Upper lobe of left lung (tissue), 6 donors: ENCODE measurements around the gene RPL37A. TPM values are rescaled to one million over a fixed set of nuclear protein-coding genes. Genes with fewer than 3 reads are reported as not detected.

Experiments used
- ATAC-seq, 2 donors: fragments of 200-7000 bp; cut with Tn5 transposase; one replicate each; pipeline ENCODE4 v1.9.1; 2022; ENCODE audit warnings: mild to moderate bottlenecking in 2 of 2, moderate library complexity in 2 of 2; ENCODE audit not compliant: low FRiP score in 2 of 2
- DNase-seq, 2 donors: peaks; one replicate each; pipeline ENCODE4 v3.0.0-alpha.2; 2019 to 2020
- H3K27ac ChIP-seq, 4 donors: fragments of 200-600 bp; sonication (generic); one replicate each; pipeline ENCODE4 v1.5.1; 2016 to 2019
- H3K27me3 ChIP-seq, 4 donors: fragments of 200-600 bp; sonication (generic); one replicate each; pipeline ENCODE4 v1.5.1; 2017 to 2019
- H3K36me3 ChIP-seq, 4 donors: fragments of 200-600 bp; sonication (generic); one replicate each; pipeline ENCODE4 v1.5.1; 2016 to 2019
- H3K4me1 ChIP-seq, 4 donors: fragments of 200-600 bp; sonication (generic); one replicate each; pipeline ENCODE4 v1.5.1; 2018 to 2019
- H3K4me3 ChIP-seq, 4 donors: fragments of 200-600 bp; sonication (generic); one replicate each; pipeline ENCODE4 v1.5.1; 2017 to 2019; ENCODE audit warnings: mild to moderate bottlenecking in 2 of 4, moderate library complexity in 1 of 4
- H3K9me3 ChIP-seq, 4 donors: fragments of 200-600 bp; sonication (generic); one replicate each; pipeline ENCODE4 v1.5.1; 2018 to 2019
- EP300 ChIP-seq, 4 donors: sonication (generic); formaldehyde crosslinking; IDR thresholded peaks; one replicate each; pipeline ENCODE4 v1.5.1; 2017; ENCODE audit warnings: antibody characterized with exemption in 4 of 4, control low read depth in 2 of 4
- POLR2A ChIP-seq, 4 donors: fragments of 450-650 bp; IDR thresholded peaks; one replicate each; pipeline ENCODE4 v1.5.1; 2016 to 2017; ENCODE audit warnings: antibody characterized with exemption in 4 of 4, mild to moderate bottlenecking in 2 of 4
- POLR2AphosphoS5 ChIP-seq, 2 donors: sonication (generic); formaldehyde crosslinking; IDR thresholded peaks; one replicate each; pipeline ENCODE4 v1.5.1; 2017; ENCODE audit warnings: antibody characterized with exemption in 2 of 2
- WGBS, 2 donors: methylation state at CpG; one replicate each; pipeline ENCODE4 v1.1.5; 2017 to 2018; 5-methylcytosine and 5-hydroxymethylcytosine counted together
- total RNA-seq, 6 donors: library from RNA; depleted of rRNA in 4 of 6; stranded (reverse); fragments of >200 nt in 4 of 6; gene quantifications; one replicate each; pipeline versions ENCODE4 v1.1.0 to v1.2.1, GENCODE V29; 2016 to 2021
- TF ChIP-seq, protein P1 (sequence below), 6 experiments: fragments of 450-650 bp in 4 of 6; fragments of 200-600 bp in 2 of 6; sonication (generic) in 2 of 6; IDR thresholded peaks; one replicate each; pipeline ENCODE4 v1.5.1; 2016 to 2019; ENCODE audit warnings: antibody characterized with exemption in 6 of 6
- donor health status: DM: no; HTN: no; CAD: no; lungs with moderate emphysema.
- donor health status: DM: no; HTN: yes; CAD: no; lungs with severe emphysema.

Gene RPL37A
- total RNA-seq, 6 donors from 2014 or later = 694 to 2,232 (median 1,163) TPM

DNA sequence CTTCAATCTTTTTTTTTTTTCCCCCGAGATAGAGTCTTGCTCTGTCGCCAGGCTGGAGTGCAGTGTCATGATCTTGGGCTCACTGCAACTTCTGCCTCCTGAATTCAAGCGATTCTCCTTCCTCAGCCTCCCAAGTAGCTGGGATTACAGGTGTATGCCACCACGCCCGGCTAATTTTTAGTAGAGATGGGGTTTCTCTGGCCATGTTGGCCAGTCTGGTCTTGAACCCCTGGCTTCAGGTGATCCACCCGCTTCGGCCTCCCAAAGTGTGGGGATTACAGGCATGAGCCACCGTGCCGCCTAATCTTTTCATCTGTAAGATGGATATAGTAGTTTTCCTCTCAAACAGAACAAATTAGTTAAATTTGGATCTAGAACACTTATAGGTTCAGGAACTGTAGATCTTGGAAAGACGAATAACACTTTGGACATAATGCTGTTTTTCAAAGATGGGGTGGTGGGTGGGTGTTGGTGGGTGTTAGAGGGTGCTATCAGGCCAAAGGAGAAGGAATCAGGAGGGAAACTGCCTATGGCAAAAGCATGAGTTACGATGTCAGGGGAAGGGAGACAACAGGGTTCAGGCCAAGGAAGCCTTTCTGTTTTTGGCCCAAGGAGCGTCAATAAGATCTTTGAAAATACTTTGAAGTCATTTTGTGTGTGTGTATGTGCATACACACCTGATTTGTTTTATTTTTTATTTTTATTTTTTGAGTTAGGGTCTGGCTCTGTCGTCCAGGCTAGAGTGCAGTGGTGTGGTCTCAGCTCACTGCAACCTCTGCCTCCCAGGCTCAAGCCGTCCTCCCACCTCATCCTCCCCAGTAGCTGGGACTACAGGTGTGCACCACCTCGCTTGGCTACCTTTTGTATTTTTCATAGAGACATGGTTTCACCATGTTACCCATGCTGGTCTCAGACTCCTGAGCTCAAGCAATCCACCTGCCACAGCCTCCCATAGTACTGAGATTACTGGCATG lies 6.8 kb downstream of the RPL37A start:
- no peak for ATAC-seq
- peaks cover 6 to 23% (median 10%) of the 10 kb centered on the region in 4 donors for H3K4me1 ChIP-seq
- no peak overlapping the region for H3K27ac ChIP-seq
- no peaks in the 10 kb centered on the region for H3K27me3 ChIP-seq
- peaks cover 10 to 58% (median 38%) of the 10 kb centered on the region in 4 donors for H3K36me3 ChIP-seq
- H3K4me3 ChIP-seq = no peak overlapping the region
- H3K9me3 ChIP-seq = no peaks in the 10 kb centered on the region
- TF ChIP-seq, protein P1, sequence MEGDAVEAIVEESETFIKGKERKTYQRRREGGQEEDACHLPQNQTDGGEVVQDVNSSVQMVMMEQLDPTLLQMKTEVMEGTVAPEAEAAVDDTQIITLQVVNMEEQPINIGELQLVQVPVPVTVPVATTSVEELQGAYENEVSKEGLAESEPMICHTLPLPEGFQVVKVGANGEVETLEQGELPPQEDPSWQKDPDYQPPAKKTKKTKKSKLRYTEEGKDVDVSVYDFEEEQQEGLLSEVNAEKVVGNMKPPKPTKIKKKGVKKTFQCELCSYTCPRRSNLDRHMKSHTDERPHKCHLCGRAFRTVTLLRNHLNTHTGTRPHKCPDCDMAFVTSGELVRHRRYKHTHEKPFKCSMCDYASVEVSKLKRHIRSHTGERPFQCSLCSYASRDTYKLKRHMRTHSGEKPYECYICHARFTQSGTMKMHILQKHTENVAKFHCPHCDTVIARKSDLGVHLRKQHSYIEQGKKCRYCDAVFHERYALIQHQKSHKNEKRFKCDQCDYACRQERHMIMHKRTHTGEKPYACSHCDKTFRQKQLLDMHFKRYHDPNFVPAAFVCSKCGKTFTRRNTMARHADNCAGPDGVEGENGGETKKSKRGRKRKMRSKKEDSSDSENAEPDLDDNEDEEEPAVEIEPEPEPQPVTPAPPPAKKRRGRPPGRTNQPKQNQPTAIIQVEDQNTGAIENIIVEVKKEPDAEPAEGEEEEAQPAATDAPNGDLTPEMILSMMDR (IDR thresholded peaks at IDR 0.05) = no peak
- TF ChIP-seq EP300 (IDR thresholded peaks at IDR 0.05) (no peak), POLR2A (IDR thresholded peaks at IDR 0.05) (no peak), POLR2AphosphoS5 (IDR thresholded peaks at IDR 0.05) (no peak)
- DNase-seq = no peak
- 97 to 98% methylated on average over 15 of the region's 15 CpGs for WGBS, 2 donors

DNA sequence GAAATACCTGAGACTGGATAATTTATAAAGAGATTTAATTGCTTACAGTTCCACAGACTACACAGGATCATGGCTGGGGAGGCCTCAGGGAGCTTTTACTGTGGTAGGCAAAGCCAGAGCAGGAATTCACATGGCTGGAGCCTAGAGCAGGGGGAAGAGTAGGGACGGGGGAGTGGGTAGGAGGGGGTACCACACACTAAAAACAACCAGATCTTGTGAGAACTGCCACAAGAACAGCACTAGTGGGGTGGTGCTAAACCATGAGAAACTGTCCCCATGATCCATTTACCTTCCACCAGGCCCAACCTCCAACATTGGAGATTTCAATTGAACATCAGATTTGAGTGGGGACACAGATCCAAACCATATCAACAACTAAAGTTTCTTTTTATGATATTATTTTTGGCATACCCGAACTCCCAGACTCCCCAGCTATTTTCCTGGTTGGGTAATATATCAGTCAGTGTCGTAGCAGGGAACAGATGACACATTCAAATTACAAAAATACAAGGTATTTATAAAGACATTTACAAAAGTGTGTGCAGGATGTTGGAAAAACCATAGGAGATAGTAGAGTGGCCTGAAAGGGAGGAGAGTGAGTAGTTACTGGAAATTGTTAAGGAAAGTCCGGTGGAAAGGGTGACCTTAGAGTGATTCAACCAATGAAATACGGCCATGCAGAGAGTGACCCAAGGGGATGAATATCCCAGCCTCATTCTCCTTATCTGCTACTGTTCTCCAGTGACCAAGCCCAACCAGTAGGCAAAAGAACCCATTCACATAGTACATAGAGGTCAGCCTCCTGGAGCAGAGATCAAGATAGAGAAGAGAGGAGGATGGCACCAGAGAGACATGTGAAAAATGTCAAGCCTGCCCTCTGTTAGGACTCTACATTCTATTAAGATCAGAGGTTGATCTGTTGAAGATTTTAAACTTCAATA lies 8.8 kb downstream of the RPL37A start:
- Histone ChIP-seq H3K27me3 (no peaks in the 10 kb centered on the region), H3K36me3 (peaks cover 8 to 37% (median 19%) of the 10 kb centered on the region in 4 donors), H3K4me3 (no peak overlapping the region), H3K27ac (no peak overlapping the region), H3K4me1 (peaks cover 0 to 5% (median 1%) of the 10 kb centered on the region in 4 donors), H3K9me3 (no peaks in the 10 kb centered on the region)
- ATAC-seq = no peak
- TF ChIP-seq, protein P1 (IDR thresholded peaks at IDR 0.05) = no peak
- TF ChIP-seq POLR2A (IDR thresholded peaks at IDR 0.05) (no peak), POLR2AphosphoS5 (IDR thresholded peaks at IDR 0.05) (no peak), EP300 (IDR thresholded peaks at IDR 0.05) (no peak)
- WGBS, 2 donors = 77 to 92% methylated on average over 5 of the region's 5 CpGs
- DNase-seq = no peak

DNA sequence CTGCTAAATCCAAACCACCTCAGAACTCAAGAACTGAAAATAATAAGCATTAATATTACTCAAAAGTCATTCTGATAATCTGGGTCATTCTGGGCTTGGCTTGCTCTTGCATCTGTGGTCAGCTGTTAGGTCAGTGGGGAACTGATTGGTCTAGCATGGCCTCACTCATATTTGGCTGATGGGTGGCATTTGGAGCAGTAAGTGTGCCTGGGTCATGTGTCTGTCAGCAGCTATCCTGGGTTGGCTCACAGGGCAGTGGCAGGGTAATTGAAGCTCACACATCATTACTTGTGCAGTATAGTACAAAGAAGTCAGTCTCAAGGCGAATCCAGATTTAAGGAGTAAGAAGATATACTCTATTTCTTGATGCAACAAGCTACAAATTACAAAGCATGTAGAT lies 9.6 kb downstream of the RPL37A start:
- WGBS, 2 donors = 88 to 93% methylated on average over 1 of the region's 1 CpG
- DNase-seq = no peak
- Histone ChIP-seq H3K36me3 (peaks cover 4 to 30% (median 13%) of the 10 kb centered on the region in 4 donors), H3K27ac (no peak overlapping the region), H3K9me3 (no peaks in the 10 kb centered on the region), H3K4me1 (peaks cover 0 to 4% (median under 1%) of the 10 kb centered on the region in 4 donors), H3K4me3 (no peak overlapping the region), H3K27me3 (no peaks in the 10 kb centered on the region)
- TF ChIP-seq POLR2AphosphoS5 (IDR thresholded peaks at IDR 0.05) (no peak), EP300 (IDR thresholded peaks at IDR 0.05) (no peak)
- TF ChIP-seq, protein P1 (IDR thresholded peaks at IDR 0.05) = no peak
- ATAC-seq = no peak

DNA sequence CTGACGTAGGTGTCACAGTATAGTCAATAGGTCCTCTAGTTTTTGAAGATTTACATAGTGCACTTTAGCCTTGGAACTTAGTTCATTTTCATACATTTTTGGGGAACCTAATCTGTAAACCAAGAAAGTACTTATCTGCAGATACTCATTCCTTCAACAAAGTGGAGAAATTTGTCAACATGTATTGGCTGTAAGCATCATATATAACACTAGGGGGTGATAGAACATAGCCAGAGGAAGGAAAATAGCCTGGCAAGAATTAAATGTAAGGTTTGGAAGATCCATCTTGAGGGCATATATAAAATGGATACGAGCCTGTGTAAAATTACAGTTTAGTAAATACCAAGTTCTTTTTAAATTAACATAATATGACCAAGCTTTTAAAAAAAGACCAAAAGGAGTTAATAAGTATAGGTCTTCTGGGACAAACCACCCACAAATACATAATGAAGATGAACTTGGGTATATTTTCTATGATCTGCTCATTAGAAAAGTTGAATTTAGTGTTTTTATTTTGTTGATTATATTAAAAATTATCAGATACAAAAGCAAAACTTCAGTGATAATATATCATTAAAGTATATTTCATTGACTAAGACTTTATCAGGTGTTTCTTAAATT lies 18.2 kb downstream of the RPL37A start:
- Histone ChIP-seq H3K27ac (no peak overlapping the region), H3K36me3 (no peaks in the 10 kb centered on the region), H3K4me1 (peaks cover 0 to 5% (median 0%) of the 10 kb centered on the region in 4 donors), H3K27me3 (no peaks in the 10 kb centered on the region), H3K9me3 (no peaks in the 10 kb centered on the region), H3K4me3 (no peak overlapping the region)
- ATAC-seq (peak in 1 of 2 donors; percentile 52), DNase-seq (no peak)
- TF ChIP-seq POLR2A (IDR thresholded peaks at IDR 0.05) (no peak), POLR2AphosphoS5 (IDR thresholded peaks at IDR 0.05) (no peak), EP300 (IDR thresholded peaks at IDR 0.05) (no peak)
- TF ChIP-seq, protein P1 (IDR thresholded peaks at IDR 0.05) = peak; percentile 19 to 72 (median 50)
- 44 to 47% methylated on average over 2 of the region's 2 CpGs for WGBS, 2 donors
